ENCODE measurements around the gene PLET1.

PLET1 gene, protein sequence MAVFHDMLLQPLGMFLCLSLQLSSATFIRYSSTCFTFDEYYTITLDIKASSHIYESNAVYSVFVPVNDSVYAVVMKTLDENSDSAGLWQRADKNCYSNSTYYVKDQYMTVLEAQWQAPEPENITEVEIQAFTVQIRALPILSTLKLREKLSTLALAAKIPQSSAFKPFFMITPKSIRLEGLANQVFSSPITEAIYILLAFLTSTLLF

DNA sequence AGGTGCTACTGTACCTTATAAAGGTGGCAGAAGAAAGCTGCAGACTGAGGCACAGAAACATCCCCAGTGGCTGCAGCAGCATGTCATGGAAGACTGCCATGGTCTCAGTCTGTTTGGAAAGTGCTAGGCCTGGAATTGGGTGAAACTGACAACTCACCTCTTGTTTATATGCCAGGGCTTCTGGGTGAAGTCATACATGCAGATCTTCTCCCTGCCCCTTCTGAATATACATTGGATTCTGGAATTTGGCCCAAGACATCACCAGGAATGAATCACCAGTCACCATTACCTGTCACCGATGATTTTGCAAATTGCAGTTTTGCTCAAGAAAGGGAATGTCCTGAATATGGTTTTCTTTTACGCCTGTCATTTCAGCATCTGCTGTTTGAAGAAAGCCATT, at the start of gene PLET1:
TSS of gene PLET1 (minus strand) at position 371 of the 400 bp plus-strand sequence. CDS start at position 100, 271 bp downstream.
- no peak for DNase-seq (ENCODE audit: low read depth in 2 of 2, low spot score in 1 of 2)

DNA sequence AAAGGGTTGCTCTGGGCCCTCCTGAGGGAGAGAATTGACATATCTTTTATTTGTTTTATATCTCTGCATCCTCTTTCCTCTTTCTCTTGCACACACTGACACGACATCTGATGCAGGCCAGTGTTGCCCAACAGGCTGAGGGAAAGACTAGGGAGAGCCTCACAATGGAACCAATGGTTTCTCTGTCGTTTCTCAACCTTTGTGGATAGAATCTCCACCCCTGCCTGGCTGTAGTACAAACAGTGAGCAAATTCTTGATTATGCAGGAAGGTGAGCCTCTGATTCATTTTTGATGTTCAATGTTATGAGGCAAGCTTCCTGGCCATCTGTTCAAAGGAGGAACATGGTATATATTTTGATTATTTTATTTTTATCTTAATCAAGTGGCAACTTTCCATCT, 49.8 kb upstream of the PLET1 start:
- DNase-seq (ENCODE audit: low read depth in 2 of 2, low spot score in 1 of 2): no peak

DNA sequence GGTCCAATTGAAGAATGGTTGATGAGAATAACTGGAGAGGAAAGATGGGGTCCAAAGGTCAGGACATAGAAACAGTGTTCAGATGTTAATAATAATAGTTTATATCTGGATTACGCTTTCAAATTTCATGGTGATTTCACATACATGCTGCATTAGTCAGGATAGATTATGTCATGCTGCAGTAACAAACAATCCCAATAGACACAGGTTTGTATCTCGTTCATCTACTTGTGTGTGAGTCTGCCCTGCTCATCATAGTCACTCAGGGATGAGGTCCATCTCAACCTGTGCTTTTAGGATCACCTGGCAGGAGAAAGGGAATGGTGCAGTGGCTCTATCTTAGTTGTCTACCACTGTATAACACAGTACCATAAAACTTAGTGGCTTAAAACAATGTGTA, 48.0 kb upstream of the PLET1 start:
- DNase-seq (ENCODE audit: low read depth in 2 of 2, low spot score in 1 of 2): no peak

DNA sequence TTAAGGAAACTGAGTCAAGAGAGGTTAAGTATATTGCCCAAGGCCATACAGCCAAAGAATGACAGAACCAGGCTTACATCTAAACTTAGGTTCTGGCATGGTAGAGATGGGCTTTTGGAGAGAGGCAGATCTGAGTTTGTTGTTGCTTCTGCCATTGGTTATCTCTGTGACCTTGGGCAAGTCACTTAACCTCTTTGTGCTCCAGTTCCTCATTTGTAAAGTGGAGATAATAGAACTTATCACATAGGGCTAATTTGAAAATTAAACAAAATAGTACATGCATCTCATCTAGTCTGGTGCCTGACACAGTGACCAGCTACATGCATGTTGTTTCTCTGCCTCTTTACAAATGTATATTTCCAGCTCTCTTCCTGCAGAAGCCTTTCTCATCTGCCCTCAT, 47.0 kb upstream of the PLET1 start:
- no peak for DNase-seq (ENCODE audit: low read depth in 2 of 2, low spot score in 1 of 2)

DNA sequence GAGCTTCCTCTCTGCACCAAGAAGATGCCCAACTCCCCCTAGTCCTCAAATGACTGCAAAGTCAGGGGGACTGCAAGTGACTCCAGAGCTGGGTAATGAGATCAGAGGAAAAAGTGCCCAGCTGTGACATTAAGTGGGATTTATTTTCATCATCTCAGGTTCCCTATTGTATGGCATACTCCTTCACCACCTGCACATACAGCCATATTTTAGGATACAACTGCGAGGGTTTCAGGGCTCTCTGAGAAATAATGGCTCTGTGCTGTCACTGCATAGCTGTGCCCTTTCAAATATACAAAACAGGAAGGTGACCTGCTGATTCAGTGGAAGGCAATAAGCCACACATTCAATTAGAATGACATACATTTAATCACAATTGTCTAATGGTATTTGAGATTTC, 45.6 kb upstream of the PLET1 start:
- no peak for DNase-seq (ENCODE audit: low read depth in 2 of 2, low spot score in 1 of 2)

DNA sequence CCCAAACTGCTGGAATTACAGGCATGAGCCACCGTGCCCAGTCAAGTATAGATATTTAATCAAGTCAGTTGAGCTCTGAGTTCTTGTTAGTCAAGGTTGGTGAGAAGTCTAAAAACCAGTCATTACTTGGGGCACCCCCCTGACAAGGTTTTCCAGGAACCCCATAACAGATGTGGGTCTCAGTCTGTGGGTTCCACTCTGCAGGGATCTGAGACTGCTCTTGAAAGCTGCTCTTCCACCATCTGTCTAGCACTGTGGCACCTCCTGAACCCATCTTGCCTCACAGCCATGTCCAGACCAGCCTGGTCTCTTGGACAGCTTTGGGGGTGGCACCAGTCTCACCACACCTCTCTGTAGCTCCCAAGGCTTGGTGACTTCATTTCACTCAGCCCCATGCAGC, 44.3 kb upstream of the PLET1 start:
- DNase-seq (ENCODE audit: low read depth in 2 of 2, low spot score in 1 of 2): no peak

DNA sequence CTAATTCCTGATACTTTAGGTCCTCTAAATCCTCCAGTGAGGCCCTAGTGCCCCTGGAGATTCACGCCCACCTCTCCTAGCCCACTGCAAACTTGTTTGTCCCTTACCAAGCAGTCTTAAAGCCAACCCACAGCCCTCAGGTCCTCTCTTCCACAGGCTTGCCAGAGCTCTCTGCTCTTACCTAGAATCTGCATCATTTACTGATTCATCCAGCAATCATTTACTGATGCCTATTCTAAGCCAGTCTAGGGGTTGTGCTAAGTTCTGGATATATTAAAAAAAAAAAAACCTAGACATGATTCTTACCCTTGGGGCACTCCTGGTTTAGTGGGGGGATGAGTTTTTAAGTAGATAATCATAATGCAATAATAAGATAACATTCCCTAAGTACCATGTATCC, 43.0 kb upstream of the PLET1 start:
- DNase-seq (ENCODE audit: low read depth in 2 of 2, low spot score in 1 of 2): no peak

DNA sequence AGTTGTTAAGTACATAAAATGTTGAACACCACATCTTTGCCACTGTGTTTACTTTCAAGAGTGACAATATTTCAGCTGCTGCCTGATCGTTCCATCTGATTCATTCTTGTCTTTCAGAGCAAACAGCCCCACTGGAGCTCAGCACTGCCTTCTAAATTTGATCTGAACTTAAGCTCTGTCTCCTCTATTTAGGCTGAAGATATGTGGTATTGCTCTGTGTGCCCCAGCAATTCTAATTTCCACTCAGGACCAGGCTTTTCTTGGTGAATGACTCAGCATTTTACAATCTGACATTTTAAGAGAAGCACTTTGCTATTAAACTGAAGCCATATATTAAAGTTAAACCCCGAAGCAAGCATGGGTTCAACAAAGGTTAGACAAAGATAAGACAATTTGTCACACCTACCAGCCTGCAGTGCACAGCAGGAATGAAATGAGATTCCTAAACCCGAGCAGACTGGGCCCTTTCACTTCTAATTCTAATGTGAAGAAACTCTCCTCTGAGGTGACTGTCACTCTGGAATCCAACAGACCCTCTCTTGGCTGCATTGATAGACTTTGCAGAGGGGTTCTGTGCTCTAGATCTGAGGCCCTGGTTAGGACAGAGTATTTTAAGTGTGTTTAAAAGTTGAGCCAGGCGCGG, 41.7 kb upstream of the PLET1 start:
- DNase-seq (ENCODE audit: low read depth in 2 of 2, low spot score in 1 of 2): no peak

DNA sequence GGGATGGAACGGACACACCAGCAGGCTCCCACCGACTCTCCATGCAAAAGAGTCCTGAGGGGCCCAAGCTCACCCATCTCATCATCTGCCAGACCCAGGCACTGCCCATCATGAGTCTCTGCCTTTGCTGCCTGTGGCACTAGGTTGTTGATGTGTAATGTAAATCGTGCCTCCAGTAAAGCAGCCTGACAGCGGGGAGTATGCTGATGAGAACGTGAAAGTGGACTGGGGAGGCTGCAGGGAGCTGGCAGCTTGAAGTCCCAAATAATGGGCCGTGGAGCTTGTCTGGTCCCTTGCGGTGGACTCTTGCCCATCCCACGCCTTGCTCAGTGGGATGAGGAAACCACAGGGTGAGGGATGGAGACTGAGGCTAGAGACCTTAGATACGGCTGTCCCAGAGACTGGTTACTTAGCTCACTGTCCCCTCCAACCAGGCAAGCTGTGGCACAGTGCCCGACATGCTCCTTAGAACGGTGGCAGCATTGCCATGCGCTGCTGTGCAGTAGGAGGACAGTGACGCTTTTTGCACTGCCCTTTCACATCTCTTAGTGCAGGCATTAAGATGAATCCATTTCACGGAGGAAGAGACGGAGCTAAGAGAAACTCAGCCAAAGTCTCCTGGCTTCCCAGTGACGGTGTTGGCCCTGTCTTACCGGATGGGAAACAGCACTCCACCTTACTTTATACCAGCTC, 39.6 kb upstream of the PLET1 start:
- no peak for DNase-seq (ENCODE audit: low read depth in 2 of 2, low spot score in 1 of 2)

DNA sequence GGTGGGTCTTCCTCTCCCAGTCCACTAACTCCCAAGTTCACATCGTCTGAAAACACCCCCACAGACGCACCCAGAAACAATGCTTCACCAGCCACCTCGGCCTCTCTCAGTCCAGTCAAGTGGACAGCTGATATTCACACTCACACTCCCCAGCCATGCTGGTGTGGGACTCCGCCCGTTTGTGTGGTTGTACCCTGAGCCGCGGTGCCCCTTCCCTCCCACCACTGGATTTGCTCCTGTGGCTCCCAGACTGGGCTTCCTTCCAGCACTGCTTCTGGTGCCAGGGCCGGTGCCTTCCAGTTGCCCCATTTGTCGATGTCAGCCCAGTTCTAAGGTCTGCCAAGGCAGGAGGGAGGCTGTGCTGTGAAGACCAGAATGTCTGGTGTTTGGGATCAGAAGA, 37.9 kb upstream of the PLET1 start:
- DNase-seq (ENCODE audit: low read depth in 2 of 2, low spot score in 1 of 2): no peak

DNA sequence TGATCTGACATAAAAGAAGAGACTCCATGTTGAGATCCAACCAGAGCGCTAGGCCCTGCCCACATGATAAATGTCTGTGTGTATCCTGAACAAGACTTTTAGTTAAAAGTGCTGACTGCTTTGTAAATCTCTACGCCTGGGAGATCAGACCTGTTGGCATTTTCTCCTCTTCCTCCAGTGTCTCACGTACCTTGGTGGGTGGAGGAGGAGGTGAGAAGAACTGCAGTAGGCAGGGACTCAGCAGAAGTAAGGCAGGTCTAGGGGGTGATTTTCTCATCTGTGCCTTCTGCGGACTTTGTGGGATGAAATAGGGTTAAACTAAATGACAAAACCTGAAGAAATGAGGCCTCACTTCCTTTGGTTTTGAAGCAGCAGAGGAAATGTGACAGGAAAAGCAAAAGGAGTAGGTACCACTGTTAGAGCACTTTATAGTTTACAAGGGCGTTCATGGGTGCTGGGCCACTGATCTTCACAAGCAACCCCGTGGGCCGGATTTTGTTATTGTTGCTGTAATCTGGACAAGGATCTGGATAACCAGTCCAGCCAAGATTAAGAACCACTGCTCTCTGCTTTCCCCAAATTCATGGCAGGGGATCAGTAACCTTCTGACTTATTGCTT, 36.7 kb upstream of the PLET1 start:
- no peak for DNase-seq (ENCODE audit: low read depth in 2 of 2, low spot score in 1 of 2)

DNA sequence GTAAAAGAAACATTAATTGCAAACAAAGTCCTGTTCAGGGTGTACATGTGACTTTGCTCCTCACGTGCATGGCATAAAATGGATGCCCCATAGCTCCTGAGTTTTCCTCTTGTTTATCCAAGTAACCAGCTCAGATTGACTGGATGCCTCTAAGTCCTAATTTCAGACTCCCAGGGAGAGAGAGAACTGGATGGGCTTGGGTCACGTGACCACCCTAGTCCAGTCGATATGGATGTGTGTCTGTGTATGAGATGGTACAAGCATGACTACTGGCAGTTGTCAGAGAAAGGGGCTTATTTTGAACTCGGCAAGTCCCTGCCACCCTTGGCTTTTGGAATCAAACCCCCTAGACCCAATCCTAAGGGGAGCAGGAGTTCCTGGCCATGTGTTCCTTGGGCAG, 35.4 kb upstream of the PLET1 start:
- DNase-seq (ENCODE audit: low read depth in 2 of 2, low spot score in 1 of 2): no peak

DNA sequence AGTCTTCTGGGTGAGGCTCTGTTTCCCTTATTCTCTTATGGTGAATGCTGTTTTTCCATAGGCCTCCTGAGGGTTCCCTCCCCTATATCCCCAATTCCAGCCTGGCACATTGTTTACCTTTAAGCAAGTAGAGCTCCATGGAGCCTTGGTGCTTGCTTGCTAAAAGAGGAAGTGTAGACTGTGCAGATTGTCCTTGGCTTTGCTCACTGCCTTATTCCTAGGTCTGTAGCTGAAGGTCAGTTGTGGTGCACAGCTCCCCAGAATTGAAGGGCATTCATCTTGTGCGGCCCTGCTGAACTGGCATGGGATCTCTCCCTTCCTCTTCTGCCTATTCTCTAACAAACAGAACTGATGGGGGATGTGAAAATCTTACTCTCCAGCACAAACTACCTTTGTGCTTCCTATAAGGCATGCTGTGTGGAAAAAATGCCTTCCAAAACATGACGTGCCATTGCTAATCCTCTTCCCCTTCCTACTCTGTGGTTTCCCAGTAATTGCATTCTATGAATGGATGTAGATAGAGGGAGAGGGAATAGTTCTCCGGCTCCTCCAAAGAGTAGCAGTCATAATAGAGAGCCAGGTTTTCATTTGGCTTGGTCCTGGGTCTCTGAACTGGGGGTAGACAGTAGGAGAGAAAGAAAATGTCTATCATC, 34.2 kb upstream of the PLET1 start:
- no peak for DNase-seq (ENCODE audit: low read depth in 2 of 2, low spot score in 1 of 2)

DNA sequence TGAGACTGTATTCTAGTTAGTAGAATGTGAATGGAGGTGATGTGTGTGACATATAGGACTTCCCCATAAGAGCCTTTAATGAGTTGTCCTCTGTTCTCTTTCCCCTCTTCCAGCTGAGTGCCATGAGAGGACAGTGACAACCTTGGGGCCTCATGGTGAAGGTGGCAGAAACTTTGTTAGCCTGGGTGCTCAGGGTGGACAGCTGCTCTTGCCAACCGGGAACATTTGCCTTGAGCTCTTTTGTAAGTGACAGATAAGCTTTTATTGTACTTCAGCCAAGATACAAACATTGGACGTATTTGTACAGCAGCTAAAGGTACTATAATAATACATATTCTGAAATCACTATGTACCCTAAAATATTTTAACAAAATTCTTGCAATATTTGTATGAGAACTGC, 33.0 kb upstream of the PLET1 start:
- no peak for DNase-seq (ENCODE audit: low read depth in 2 of 2, low spot score in 1 of 2)

DNA sequence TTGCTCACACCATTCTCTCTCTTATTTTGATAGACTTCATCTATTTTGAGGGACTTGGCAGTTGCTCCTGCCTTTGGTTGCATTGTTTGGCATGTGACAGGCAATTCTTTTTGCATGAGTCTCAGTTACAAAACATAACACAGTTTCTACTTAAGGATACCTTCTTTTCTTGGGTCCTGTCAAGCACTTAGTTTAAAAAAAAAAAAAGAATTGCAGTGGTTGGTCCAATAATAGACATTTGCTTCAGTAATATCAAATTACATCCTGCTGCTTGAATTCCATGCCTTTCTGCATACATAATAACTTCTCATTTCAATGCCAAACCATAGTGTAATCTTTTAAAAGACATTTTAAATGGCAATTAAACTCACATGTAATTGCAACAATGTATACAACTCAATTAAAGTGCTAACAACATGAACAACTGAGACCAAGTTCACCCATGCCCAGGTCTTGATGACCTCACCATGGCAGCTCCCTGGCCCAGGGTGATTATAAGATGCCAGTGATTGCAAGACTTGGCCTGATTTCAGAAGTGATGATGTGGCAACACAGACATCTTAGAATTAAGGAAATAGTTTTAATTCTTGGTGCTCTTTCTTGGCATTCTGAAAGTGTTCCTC, 32.2 kb upstream of the PLET1 start:
- DNase-seq (ENCODE audit: low read depth in 2 of 2, low spot score in 1 of 2): no peak

DNA sequence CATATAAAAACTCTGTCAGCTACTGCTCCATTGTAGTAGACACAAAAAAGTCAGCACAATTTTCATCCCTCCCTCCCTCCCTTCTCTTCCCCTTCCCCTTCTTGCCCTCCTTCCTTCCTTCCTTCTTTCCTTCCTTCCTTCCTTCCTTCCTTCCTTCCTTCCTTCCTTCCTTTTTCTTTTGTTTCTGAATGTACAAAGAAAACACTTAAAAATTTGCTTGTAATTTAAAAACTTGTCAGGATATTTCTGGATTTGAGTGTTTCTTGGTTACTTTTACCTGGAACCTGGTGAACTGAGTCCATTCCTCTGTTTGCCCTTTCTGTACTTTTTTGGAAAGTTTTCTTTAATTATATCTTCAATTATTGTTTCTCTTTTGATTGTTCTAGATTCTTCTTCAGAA, 31.5 kb upstream of the PLET1 start:
- DNase-seq (ENCODE audit: low read depth in 2 of 2, low spot score in 1 of 2): no peak

DNA sequence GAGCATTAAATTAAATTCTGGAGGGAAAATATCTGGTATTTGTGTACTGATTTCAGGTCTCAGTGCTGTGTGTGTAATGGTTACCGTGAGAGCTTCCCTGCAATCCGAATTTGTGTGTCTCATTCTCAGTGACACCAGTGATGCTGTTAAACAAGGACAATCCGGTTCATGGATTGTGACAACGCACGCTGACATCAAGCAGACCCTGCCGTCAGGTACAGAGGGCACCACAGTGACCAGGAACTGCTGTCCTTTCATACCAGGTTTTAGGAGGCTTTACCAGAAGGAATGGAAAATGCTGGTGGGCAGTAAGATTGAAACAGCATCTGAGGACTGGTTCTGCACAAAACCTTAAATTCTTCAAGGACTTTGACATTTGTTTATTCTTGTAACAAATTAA, 30.5 kb upstream of the PLET1 start:
- DNase-seq (ENCODE audit: low read depth in 2 of 2, low spot score in 1 of 2): no peak

DNA sequence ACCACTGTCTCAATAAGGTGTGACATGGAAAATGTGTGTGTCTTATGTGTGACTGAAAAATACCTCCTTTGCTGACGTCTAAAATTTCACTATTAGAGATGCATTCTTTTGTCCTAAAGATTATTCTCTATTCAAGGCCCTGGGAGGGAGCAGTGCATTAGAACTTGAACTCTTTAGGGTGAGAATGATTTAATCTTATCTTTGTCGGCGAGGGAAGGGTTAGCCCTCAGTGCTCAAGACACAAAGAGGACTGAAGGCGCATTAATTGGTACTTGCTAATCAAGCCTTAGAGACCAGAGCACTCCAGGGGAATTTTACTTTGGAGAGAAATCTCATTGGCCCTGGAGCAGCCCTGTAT, 29.8 kb upstream of the PLET1 start:
- no peak for DNase-seq (ENCODE audit: low read depth in 2 of 2, low spot score in 1 of 2)

DNA sequence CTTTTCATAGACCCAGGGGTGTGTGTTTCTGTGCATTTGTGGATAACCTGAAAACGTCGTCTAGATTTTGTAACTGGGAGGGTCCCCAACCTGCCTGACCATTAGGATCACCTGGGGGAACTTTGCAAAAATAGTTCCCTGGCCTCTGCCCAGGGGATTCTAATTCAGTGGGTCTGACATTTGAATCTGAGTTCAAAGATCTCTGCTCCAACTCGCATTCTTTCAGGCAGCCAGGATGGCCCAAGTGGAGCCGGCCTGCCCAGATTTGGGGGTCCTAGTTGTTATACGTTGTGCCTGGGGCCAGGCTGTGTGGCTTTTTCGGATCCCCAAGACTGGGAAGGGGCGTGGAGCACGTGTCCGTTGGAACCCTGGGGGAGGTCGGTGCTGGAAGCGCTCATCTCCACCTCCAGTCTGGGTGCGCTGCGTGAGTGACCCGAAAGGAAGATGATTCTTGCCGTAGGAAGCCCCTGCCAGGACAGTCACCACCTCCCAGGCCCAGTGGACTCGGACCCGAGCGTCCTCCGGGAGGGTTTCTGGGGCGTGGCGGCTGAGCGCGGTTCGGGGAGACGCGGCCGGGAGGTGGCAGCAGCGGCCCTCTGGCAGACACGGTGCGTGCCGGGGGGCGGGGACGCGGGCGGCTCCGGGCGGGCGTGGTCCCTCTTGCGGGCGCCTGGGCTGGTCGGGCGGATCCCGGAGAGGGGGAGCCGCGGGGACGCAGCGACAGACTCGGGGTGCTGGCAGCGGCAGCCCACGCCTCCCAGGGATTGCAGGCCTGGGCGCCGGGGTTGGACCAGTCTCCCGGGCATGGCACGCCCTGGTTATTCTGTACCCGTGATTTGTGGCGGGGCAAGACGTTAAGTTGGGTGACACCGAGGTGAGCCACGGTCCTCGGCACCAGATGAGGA, 29.2 kb upstream of the PLET1 start:
- peak; percentile 63 for DNase-seq (ENCODE audit: low read depth in 2 of 2, low spot score in 1 of 2)

DNA sequence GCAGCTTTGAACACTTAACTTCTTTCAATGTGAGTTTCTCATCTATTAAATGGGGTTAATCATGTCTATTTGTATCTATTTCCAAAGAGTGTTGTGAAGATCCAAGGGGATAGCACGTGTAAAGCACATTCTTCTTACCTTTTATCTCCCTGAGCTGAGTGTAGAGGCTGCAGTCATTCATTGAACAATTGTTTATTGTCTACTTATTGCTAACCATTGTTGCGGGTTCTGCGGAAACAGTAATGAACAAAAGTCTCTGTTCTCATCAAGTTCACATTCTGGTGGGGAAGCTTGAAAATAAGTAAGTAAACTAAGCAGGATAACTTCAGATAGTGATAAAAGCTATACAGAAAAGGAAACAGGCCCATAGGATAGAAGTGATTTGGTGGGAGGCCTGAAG, 27.4 kb upstream of the PLET1 start:
- DNase-seq (ENCODE audit: low read depth in 2 of 2, low spot score in 1 of 2): no peak
